Measurements from ENCODE around the gene USP12.
"Not testable (repeated sequence)": the region's sequence is repeated elsewhere in the genome, so short reads cannot be mapped to it uniquely, and the experiment has no call there.

The USP12 gene, protein sequence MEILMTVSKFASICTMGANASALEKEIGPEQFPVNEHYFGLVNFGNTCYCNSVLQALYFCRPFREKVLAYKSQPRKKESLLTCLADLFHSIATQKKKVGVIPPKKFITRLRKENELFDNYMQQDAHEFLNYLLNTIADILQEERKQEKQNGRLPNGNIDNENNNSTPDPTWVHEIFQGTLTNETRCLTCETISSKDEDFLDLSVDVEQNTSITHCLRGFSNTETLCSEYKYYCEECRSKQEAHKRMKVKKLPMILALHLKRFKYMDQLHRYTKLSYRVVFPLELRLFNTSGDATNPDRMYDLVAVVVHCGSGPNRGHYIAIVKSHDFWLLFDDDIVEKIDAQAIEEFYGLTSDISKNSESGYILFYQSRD

GRCh38 chr13:27171244-27171826 lies at the start of gene USP12:
Gene USP12, minus strand, starts transcription at chr13:27171811. Its CDS starts 172 bp downstream, at chr13:27171639.
- peak in 1 of 2 donors; percentile 13 for DNase-seq (ENCODE audit: low read depth in 2 of 2)

GRCh38 chr13:27219611-27220010 lies 48.0 kb upstream of the USP12 start:
- DNase-seq (ENCODE audit: low read depth in 2 of 2) = no peak

GRCh38 chr13:27218861-27219260 lies 47.2 kb upstream of the USP12 start:
- not testable (repeated sequence) for DNase-seq (ENCODE audit: low read depth in 2 of 2)

GRCh38 chr13:27217791-27218190 lies 46.2 kb upstream of the USP12 start:
- DNase-seq (ENCODE audit: low read depth in 2 of 2) = not testable (repeated sequence)

- DNase-seq (ENCODE audit: low read depth in 2 of 2) = not testable (repeated sequence)
Measured at GRCh38 chr13:27213386-27213785, 41.8 kb upstream of the USP12 start.

GRCh38 chr13:27211771-27212364 lies 40.3 kb upstream of the USP12 start:
- no peak for DNase-seq (ENCODE audit: low read depth in 2 of 2)

- no peak for DNase-seq (ENCODE audit: low read depth in 2 of 2)
Measured at GRCh38 chr13:27211271-27211670, 39.7 kb upstream of the USP12 start.

GRCh38 chr13:27208514-27208913 lies 36.9 kb upstream of the USP12 start:
- no peak for DNase-seq (ENCODE audit: low read depth in 2 of 2)

GRCh38 chr13:27203854-27204253 lies 32.2 kb upstream of the USP12 start:
- no peak for DNase-seq (ENCODE audit: low read depth in 2 of 2)

DNA sequence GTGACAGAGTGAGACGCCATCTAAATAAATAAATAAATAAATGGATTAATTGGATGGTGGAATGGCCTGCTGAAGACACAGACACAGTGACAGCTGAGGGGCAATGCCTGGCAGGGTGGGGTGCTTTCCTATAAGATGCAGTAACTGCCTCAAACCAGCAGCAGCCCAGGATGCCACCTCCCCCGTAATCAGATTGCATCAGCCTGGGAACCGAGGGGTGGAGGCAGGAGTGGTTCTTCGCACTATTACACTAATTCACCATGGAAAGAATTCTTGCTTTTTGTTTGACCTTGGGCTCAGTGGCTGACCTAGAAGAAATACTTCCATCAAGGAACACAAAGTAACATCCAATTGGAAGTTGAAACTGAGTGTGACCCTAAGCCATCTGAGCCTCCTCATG lies 31.6 kb upstream of the USP12 start:
- no peak for DNase-seq (ENCODE audit: low read depth in 2 of 2)

GRCh38 chr13:27201661-27202060 lies 30.1 kb upstream of the USP12 start:
- no peak for DNase-seq (ENCODE audit: low read depth in 2 of 2)

DNA sequence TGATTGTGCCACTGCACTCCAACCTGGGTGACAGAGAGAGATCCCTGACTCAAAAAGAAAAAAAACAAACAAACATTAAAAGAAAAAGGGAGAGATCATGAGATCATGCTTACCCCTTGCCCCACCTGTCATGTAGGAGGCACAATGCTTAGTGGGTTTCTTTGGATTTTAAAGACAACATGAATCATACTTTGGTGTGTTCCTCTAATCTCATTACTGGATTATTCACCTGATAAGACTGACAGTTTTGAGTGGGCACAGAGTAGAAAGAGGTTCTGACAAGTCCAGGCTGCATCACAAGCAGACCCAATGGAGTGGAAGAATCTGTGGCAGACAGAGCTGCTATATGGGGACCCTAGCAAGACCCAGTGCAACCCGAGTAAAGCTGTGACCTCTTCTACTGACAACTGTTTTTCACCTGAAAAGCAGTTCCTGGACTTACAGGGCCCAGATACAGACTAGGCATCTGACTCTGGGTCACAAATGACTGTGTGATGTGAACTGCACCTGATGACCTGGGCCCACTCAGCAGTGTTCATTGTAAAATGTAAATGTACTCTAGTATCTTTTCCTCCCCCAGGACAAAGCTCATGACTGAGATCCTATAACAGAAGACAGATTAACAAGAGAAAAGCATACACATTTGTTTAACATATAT lies 28.9 kb upstream of the USP12 start:
- DNase-seq (ENCODE audit: low read depth in 2 of 2) = no peak

DNA sequence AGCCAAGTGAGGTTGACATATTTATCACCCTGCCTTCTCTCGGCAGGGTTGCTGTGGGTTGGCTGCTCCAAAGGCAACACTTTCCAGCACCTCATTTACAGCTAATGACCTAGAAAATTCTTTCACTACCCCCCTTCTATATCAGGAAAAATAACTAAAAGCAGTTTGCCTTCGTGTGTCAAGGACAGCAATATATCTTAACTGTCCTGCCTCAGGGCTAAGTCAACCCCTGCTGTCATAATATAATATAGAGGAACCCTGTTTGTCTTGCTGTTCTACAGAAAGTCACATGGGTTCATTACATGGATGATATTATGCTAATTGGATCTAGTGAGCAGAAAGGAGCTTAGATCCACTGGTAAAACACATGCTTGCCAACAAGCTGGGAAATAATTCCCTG lies 28.1 kb upstream of the USP12 start:
- DNase-seq (ENCODE audit: low read depth in 2 of 2) = no peak

DNA sequence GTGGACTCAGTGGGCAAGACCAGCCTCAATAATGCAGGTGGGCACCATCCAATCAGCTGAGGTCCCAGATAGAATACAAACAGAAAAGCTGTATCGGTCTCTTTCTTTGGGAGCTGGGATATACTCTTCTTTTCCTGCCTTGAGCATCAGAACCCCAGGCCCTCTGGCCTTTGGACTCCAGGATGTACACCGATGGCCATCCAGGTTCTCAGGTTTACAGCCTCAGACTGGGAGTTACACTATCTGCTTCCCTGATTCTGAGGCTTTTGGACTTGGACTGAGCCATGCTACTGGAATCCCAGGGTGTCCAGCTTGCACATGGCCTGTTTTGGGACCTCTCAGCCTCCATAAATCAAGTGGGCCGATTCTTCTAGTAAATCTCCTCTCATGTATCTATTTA lies 27.6 kb upstream of the USP12 start:
- DNase-seq (ENCODE audit: low read depth in 2 of 2) = no peak

- no peak for DNase-seq (ENCODE audit: low read depth in 2 of 2)
Measured at GRCh38 chr13:27194895-27195764, 23.5 kb upstream of the USP12 start.

DNA sequence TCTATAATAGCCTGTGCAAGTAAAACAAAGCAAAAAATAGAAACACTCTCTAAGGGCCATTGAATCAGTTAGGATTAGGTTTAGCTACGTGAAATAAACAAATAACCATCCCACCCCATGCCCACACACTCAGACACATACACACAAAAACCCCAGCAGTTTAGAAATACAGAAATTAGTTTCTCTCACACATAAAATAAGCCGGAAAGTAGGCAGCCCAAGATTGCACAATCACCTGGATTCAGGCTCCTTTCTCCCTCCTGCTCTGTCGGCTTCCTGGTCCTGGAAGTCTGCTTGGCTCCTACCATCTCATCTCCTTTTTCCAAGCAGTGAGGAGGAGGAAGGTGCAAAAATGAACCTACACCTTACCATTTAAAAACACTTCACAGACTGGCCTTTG lies 22.6 kb upstream of the USP12 start:
- no peak for DNase-seq (ENCODE audit: low read depth in 2 of 2)

DNA sequence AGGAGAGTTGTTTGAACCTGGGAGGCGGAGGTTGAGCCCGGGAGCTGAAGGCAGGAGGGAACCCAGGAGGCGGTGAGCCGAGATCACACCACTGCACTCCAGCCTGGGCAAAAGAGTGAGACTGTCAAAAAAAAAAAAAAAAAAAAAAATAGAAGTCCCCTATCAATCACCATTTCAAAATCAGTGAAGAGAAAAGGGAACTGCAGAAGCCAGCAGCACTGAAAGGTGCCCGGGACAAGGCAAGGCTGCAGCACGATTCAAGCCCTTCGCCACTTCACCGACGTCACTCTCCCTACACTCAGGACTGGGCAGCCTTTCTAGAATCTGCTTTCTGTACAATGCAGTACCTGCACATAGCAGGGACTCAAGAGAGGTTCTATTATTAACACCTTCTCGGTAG lies 21.9 kb upstream of the USP12 start:
- DNase-seq (ENCODE audit: low read depth in 2 of 2) = no peak

- DNase-seq (ENCODE audit: low read depth in 2 of 2) = no peak
Measured at GRCh38 chr13:27192973-27193372, 21.4 kb upstream of the USP12 start.

DNA sequence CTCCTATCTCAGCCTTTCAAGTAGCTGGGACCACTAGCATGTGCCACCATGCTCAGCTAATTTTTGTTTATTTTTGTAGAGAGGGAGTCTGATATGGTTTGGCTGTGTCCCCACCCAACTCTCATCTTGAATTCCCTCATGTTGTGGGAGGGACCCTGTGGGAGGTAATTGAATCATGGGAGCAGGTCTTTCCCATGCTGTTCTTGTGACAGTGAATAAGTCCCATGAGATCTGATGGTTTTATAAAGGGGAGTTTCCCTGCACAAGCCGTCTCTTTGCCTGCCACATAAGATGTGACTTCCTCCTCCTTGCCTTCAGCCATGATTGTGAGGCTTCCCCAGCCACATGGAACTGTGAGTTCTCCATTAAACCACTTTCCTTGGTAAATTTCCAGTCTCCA lies 20.8 kb upstream of the USP12 start:
- not testable (repeated sequence) for DNase-seq (ENCODE audit: low read depth in 2 of 2)

DNA sequence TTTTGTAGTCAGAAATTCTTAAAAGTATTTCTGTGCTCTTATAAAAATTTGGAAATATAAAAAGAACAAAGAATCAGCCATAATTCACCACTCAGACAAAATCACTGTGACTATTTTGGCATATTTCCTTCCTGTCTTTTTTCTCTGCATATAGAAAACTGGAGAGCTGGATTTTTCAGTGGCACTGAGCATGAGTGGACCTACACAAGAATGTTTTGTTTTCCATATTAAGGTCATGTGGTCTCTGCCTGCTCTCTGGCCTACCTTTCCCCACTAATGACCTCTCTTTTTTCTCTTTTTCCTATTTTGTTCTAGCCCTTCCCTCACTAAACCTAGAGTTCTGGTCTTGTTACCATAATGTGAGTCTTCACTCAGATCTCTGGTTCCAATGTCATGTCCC lies 17.6 kb upstream of the USP12 start:
- DNase-seq (ENCODE audit: low read depth in 2 of 2) = no peak

DNA sequence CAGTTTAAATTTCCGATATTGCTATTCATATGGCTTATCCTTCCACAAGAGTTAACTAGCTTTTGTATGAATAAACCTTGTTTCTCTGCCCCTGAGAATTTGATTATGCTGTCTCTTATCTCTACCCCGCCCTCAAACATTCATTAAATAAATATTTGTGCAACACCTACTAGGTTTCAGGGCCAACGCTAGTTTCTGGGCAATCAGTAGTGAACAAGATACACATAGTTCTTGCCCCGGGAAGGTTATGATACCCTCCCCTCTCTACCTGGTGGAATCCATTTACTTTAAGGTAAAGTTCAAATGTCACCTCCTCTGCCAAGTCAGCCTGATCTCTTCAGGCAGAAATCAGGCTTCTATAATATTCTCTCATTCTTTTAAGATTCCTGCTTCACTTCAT lies 16.6 kb upstream of the USP12 start:
- no peak for DNase-seq (ENCODE audit: low read depth in 2 of 2)

GRCh38 chr13:27186295-27186694 lies 14.7 kb upstream of the USP12 start:
- DNase-seq (ENCODE audit: low read depth in 2 of 2) = no peak
